Sigmoid colon (tissue), 4 donors: ENCODE measurements around the gene OIP5.

Experiments used
- POLR2A ChIP-seq, 2 donors: fragments of 450-650 bp; IDR thresholded peaks; one replicate each; pipeline ENCODE4 v1.6.1; 2016; ENCODE audit warnings: antibody characterized with exemption in 2 of 2, mild to moderate bottlenecking in 2 of 2, moderate library complexity in 2 of 2
- POLR2AphosphoS5 ChIP-seq, 4 donors: sonication (generic); formaldehyde crosslinking; IDR thresholded peaks; one replicate each; pipeline ENCODE4 v1.6.1; 2017; ENCODE audit warnings: antibody characterized with exemption in 4 of 4
- TF ChIP-seq, protein P1 (sequence below), 4 experiments: fragments of 450-650 bp in 3 of 4; fragments of 200-600 bp in 1 of 4; IDR thresholded peaks; one replicate each; pipeline ENCODE4 v1.5.1; 2016 to 2019; ENCODE audit warnings: antibody characterized with exemption in 4 of 4, mild to moderate bottlenecking in 3 of 4, moderate library complexity in 2 of 4

DNA sequence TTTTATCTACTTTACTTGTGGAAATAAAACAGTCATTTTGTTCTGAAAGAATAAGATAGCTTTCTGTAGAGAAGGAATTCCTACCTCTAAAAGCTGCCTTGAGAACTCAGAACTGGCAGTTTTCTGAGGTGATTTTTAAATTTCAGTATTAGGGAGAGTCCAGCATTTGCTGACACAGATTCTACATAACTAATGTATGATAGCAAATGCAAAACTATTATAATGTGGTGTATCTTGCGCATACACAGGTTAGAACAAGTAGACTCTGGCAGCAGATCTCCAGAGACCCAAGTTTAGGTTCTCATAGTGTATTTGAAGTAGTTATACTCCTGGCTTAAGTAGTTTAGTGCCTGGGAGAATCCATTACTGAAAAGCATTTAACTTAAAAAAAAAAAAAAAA, 30.8 kb downstream of the OIP5 start:
- TF ChIP-seq POLR2A (IDR thresholded peaks at IDR 0.05) (no peak), POLR2AphosphoS5 (IDR thresholded peaks at IDR 0.05) (no peak)
- TF ChIP-seq, protein P1, sequence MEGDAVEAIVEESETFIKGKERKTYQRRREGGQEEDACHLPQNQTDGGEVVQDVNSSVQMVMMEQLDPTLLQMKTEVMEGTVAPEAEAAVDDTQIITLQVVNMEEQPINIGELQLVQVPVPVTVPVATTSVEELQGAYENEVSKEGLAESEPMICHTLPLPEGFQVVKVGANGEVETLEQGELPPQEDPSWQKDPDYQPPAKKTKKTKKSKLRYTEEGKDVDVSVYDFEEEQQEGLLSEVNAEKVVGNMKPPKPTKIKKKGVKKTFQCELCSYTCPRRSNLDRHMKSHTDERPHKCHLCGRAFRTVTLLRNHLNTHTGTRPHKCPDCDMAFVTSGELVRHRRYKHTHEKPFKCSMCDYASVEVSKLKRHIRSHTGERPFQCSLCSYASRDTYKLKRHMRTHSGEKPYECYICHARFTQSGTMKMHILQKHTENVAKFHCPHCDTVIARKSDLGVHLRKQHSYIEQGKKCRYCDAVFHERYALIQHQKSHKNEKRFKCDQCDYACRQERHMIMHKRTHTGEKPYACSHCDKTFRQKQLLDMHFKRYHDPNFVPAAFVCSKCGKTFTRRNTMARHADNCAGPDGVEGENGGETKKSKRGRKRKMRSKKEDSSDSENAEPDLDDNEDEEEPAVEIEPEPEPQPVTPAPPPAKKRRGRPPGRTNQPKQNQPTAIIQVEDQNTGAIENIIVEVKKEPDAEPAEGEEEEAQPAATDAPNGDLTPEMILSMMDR (IDR thresholded peaks at IDR 0.05), result no peak
